GM19328 (cell line): ENCODE data around the gene ISCU.
"Not testable (repeated sequence)": the region's sequence is repeated elsewhere in the genome, so short reads cannot be mapped to it uniquely, and the experiment has no call there.

ENCODE experiments used
- ATAC-seq: cut with Tn5 transposase; IDR thresholded peaks from one replicate; pipeline ENCODE4 v1.9.1; 2021; ENCODE audit warnings: mild to moderate bottlenecking, moderate library complexity; ENCODE audit not compliant: unreplicated experiment

Gene ISCU

DNA sequence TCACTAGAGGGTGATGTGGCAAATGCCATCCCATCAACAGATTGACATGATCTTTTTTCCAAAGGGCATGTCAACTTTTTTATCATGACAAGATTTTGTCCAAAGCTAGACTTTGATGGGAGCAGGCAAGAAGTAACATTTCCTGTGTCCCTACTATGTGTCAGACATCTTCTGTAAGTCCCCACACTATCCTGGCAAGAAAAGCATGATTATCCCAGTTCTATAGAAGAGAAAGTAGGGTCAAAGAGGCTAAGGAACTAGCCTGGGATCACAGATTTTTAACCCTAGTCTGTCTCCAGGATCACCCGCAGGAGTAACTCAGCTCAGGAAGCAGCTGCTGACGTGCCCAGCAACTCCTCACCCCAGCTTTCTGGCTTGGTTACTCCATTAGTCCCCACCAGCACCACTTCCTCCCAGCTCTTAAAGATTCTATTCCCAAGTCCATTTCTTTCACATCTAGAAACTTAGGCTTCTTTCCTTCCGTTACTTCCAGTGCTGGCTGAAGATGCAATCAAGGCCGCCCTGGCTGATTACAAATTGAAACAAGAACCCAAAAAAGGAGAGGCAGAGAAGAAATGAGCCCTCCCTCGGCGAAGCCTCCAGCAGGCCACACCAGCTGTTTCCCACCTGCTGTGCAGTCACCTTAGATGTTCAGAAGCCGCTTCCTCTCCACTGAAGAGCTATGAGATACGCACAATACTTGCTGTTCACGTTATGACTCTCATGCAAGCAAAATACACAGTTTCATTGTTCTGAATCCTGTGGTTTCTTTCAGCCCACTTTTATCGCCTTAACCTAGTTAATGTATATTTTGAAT lies 6.2 kb downstream of the ISCU start:
- ATAC-seq = peak; percentile 78

DNA sequence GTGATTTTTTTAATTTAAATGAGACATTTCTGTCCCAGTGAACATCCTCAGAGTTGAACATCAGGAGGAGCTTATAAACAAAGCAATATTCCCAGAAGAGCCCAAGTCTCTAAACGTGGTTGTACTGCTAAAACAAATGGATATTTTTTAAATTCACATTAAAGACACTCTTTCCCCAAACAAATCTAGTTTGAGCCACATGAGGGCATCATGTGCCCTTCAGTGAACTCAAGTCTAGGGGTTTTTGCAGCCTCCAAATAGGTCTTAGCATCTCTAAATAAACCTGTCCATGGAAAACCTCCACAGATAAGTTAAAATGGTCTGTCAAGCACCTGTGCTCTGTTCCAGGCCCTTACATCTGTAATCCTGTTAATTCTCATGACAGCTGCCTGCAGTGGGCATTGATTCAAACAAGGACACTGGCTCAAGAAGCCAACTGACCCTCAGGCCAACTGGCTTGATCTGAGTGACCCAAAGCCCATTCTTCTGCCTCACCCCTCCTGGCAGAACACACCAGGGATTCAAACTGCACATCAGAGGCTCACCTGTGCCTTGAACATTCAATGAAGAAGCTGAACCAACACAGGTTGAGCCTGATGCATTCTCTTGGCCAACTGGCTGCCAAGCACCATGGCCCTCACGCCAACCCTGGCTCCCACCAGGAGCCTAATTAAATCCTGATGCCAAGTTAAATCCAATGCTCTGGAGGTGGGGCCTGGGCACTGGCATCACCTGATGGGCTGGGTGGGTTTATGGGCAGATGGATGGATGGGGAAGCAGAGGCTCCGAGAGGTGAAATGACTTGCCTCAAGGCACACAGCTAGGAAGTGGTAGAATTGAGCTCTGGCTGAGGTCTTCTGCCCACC lies 8.6 kb downstream of the ISCU start:
- ATAC-seq = no peak

DNA sequence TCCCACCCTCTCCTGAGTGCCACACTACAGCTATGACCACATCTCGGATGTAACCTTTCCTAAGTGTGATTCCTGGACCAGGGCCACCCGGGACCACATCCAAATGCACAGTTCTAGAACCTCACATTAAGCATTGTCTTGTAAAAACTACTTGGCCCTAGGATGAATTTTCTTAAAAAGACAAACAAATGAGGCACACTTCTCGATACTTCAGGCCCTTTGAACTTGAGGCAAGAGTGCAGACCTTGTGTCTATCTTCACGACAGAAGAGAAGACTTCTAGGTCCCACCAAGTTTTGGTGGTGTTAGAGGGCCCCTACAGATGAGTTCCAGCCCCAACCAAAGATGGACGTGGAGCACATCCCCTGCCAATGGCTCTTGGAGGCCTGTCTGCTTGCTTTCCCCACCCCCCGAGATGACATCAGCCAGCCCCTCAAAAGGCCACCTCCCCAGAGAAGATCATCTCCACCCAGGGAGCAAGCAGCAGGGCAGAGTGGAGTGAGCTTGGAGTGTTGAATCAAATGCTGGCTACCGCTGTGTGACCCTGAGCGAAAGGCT lies 9.3 kb downstream of the ISCU start:
- ATAC-seq = no peak

DNA sequence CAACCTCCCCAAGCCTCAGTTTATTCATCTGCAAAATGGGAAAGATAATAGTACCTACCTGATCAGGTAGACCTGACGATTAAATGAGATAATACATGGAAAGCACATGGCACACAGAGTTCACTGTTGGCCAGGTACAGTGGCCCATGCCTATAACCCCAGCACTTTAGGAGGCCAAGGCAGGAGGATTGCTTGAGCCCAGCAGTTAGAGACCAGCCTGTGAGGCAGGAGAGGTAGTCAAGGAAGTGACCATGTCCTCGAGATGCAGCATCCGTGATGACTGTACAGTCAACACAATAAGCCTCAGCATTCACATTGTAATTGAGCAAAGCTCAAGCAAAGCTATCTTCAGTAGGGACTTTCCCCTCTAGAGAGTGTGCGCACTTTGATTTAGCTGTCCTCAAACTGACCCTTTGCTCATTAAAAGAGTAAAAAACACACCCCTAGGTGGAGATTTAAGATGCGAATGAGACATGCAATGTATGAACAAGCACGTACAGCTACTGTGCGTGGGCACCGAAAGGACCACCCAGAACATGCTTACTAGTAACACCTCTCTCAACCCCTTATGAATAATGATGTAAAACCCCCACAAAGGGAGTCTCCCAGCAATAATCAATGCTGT lies 9.9 kb downstream of the ISCU start:
- no peak for ATAC-seq

DNA sequence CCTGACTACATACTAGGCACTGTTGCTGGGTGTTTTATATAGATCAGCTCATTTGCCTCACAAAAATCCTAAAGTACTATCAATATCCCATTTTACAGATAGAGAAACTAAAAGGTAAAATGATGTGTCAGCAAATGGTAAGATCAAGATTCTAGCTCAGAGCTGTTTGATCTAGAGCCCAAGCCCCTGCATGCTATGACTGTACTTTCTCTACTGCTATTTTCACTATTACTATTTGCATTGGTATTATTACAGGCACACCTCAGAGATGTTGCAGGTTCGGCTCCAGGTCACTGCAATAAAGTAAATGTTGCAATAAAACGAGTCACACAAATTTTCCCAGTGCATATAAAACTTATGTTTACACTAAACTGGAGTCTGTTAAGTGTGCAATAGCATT lies 10.9 kb downstream of the ISCU start:
- no peak for ATAC-seq

DNA sequence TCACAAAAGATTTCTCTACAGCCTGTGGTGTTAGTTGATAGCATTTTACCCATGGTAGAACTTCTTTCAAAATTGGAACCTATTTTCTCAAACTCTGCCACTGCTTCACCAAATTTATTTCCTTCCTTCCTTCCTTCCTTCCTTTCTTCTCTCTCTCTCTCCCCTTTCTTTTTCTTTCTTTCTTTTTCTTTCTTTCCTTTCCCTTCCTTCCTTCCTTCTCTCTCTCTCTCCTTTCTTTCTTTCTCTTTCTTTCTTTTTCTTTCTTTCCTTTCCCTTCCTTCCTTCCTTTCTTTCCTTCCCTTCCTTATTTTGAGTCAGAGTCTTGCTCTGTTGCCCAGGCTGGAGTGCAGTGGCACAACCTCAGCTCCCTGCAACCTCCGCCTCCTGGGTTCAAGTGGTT lies 11.9 kb downstream of the ISCU start:
- ATAC-seq = not testable (repeated sequence)

DNA sequence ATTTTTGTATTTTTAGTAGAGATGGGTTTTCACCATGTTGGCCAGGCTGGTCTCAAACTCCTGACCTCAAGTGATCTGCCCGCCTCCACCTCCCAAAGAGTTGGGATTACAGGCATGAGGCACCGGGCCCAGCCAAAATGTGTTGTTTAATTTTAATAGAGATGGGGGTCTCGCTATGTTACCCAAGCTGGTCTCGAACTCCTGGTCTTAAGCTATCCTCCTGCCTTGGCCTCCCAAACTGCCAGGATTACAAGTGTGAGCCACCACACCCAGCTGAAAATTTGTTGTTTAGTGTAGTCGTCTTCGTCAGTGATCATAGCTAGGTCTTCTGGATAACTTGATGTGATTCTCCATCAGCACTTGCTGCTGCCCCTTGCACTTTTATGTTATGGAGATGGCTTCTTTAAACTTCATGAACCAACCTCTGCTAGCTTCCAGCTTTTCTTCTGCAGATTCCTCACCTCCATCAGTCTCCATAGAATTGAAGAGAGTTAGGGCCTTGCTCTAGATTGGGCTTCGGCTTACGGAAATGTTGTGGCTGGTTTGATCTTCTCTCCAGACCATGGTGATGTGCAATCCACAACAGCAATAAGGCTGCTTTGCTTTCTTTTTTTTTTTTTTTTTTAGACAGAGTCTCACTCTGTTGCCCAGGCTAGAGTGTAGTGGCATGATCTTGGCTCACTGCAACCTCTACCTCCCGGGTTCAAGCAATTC lies 13.0 kb downstream of the ISCU start:
- ATAC-seq = no peak

DNA sequence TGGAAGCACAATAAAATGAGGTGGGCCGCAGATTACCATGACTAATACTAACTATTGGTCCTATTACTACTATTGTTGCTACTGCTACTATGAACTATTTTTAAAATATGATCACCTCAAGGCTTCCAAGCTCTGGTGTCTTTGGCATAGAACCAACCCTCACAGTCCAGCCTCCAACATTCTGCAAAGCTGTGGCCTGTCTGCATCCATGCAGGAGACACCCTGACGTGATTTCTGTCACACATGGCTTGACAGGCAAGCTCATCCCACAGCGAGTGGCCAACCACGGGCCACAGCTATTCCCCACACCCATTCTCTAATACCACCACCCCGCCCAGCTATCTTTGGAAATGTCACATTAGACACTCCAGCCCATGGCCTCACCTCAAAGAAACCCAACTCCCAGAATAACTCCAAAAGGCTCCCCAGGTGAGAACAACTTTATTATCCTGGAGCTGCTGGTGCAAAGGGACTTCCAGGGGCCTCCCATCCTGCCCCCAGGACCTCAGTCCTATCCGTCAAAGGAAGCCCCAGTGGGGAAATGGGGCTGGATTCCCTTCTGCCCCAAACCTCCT lies 14.4 kb downstream of the ISCU start:
- ATAC-seq = no peak

DNA sequence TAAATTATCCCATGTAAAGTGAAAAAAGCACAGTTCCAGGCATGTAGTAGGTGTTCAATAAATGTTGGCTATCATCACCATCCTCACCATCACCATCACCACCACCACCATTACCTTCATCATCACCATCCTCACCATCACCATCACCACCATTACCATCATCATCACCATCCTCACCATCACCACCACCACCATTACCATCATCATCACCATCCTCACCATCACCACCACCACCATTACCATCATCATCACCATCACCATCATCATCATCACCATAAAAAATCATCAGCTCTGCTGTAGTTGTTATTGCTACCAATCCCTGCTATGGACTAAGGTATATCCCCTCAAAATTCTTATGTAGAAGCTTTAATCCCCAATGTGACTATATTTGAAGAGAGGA lies 15.1 kb downstream of the ISCU start:
- no peak for ATAC-seq

DNA sequence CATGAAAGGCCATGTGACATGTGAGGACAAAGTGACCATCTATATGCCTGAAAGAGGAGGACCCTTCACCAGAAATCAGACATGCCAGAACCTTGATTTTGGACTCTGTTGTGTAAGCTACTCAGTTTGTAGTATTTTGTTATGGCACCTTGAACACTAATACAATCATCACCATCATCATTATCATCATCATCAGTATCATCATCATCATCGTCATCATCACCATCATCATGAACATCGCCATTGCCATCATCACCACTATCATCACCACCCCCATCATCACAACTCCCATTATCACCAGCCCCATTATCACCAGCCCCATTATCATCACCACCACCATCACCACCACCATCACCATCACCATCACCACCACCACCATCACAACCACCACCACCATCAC lies 15.9 kb downstream of the ISCU start:
- no peak for ATAC-seq

DNA sequence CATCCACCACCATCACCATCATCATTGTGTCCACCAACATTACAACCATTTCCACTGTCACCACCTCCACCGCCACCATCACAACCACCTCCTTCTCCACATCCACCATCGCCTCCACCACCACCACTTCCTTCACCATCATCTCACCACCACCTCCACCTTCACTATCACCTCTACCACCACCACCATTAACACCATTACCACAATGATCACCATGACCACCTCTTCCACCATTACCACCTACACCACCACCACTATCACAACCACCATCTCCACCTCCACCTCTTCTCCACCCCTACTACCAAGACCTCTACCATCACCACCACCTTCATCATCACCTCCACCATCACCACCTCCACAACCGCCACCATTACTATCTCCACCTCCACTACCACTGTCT lies 16.4 kb downstream of the ISCU start:
- no peak for ATAC-seq

DNA sequence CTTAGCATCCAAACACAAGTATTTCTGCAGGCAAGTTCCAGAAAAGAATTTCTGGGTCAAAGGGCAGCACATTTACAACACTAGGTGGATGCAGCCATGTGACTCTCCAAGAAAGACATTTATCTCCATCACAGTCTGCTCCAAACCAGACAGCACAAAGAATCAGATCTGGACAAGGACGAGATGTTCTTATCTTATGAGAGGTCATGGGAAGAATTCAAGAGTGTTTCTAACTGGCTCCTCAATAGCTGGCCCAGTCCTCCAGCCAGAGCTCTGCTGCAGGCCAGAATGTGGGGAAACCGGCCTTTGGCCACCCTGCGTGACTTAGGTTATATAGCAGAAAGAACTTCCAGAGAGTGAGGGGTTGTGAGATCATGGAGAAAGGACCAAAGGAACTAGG lies 18.1 kb downstream of the ISCU start:
- ATAC-seq = no peak

DNA sequence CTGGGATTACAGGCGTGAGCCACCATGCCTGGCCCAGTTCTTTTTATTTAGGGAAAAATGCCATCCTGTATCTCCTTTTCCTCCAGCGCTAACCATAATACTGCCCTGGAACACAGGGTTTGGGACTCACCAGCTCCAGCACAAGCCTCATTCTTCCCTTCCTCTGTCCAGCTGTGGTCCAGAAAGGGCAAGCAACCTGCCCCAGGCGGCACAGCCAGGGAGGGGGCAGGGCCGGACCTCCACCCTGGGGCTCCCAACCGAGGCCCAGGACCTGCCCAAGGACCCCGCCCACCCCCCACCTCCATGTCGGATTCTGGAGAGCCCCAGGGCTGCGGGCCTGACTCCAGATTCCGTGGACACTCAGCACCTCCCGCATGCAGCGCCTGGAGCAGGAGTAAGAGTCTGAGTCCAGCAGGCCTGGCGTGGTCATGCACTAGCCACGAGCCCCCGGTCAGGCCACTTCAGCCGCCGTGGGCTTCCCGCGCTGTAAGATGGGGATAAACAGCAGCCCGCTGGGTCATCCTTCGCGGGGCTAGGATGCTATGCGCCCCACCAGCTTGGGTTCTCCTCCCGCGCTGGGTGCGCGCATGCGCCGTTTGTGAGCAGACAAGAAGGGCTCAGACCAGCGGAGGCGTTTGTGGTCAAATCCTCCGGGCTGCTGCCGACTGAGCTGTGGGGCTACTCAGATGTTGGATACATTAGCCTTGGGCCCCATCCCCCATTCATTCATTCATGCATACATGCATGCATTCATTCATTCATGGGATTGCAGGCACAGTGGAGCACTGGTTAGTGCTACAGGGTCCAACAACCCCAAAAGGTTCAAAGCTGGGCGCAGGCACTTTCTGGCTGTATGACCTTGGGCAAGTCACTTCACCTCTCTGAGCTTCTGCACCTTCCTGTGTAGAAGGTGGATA lies 19.2 kb downstream of the ISCU start:
- no peak for ATAC-seq

DNA sequence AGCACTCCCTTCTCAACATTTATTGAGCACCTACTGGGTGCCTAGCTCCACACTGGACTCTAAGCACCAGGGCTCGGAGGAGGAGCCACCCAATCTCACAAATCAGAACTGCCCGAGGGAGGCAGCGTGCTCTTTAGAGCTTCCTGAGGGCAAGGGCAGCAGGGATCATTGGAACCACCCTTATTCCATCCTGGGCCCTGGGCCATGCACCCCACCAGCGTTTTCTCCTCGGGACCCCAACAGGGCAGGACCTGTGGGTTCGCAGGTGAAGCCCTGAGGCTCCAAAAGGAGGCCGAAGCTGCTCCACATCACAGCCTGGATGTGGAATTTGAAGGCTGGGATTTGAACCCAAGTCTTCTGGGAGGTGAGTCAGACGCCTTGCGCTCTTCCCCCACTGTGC lies 20.1 kb downstream of the ISCU start:
- no peak for ATAC-seq

DNA sequence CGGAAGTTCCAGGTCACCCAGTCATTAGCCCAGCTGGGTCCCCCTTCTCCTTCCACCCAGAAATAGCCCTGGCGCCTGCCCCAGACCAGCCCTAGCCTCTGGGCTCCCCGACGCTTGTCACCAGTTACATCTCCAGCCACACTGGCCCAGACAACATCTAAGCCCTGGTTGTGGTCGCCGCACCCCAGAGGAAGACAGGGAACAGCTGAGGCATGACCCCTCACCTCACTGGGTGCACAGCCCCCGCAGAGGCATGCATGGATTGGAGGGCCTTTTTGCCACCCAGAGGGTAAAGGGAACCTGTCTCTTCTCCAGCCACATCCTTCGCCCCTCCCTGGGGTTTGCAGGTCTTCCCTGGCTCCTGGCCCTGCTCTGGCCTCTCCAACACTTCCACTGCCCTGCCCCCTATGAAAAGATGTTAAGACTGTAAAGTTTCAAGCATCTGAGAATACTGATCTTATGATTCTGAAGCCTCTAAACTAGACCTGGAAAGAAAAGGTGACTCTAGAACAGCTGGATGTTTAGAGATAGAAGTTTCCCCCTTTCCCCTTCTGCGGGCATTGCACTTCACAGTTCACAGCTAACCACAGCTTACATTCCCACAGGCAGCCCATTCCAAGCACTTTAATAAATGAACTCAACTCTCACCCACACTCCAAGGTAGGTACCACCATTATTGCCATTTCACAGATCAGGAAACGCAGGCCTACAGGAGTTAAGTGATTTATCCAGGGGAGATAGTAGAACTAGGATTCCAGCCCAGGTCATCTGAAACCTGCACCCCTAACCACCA lies 20.8 kb downstream of the ISCU start:
- no peak for ATAC-seq

DNA sequence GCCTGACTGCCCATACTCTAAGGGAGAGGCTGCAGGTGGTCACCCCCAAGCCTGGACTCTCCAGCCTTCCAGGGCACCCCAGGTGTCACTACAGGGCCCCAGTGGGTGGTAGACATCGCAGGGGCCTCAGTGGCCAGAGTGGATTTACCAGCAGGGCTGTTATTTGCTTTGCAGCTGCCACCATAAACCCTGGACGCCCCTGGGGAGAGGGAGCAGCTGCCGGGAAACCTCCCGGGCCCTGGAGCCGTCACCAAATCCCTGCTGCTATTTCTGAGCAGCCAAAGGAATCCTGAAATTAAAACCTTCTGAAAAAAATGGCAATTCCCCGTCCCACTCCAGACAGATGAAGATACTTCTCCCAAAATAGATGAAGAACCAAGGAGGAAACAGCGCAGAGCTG lies 21.6 kb downstream of the ISCU start:
- no peak for ATAC-seq

DNA sequence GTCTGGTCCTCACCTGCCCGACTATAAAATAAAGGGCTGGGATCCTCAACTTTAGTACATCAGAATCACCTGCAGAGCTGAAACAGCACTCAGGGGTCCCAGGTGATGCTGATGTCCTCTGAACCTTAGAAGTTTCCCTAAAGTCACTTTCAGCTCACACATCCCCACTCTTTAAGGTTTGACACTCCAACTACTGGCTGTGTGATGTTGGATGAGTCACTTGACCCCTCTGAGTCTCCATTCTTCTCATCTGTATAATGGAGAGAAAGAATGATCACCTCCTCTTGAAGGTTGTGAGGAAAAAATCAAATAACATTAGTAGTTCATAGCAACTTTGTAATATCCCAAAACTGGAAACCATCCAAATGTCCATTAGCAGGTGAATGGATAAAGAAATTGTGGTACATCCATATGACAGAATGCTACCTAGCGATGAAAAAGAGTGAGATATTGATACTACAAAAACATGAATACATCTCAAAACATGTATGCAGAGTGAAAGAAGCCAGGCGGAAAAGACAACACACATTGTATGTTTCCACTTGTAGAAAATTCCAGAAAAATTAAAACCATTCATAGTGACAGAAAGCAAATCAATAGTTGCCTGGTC lies 22.2 kb downstream of the ISCU start:
- ATAC-seq = no peak

DNA sequence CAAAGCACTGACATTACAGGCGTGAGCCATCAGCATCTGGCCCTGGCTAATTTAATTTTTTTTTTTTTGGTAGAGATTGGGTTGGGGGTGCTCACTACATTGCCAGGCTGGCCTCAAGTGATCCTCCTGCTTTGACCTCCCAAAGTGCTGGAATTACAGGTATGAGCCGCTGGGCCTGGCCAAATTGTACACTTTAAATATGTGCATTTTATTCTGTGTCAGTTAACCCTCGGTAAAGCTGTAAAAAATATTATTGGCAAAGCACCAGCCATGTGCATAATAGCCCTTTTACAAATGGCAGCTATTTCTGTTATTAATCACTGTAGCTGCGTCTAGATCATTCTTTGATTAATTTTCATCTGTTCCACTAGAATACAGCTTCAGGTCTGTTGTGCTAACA lies 23.5 kb downstream of the ISCU start:
- ATAC-seq = no peak
